Chondrocyte (in vitro differentiated cells): Measurements from ENCODE around the gene HPGD. TPM values are rescaled to one million over a fixed set of nuclear protein-coding genes. Genes with fewer than 3 reads are reported as not detected.

Experiments
- DNase-seq: peaks from one replicate; pipeline ENCODE4 v3.0.0; 2021; ENCODE audit warnings: mixed read lengths, low spot score
- H3K27ac Mint-ChIP-seq: one replicate; pipeline ENCODE4 v1.8.0; 2021; ENCODE audit warnings: mild to moderate bottlenecking, moderate library complexity, mixed read lengths; ENCODE audit not compliant: unreplicated experiment
- H3K27me3 Mint-ChIP-seq: 2 replicates; pipeline ENCODE4 v1.8.0; 2021; ENCODE audit warnings: low read depth, mixed read lengths
- H3K36me3 Mint-ChIP-seq: 2 replicates; pipeline ENCODE4 v1.8.0; 2021; ENCODE audit warnings: low read depth, mixed read lengths
- H3K4me1 Mint-ChIP-seq: 2 replicates; pipeline ENCODE4 v1.8.0; 2021; ENCODE audit warnings: low read depth, mild to moderate bottlenecking, mixed read lengths
- H3K4me3 Mint-ChIP-seq: one replicate; pipeline ENCODE4 v1.8.0; 2021; ENCODE audit warnings: mild to moderate bottlenecking, moderate library complexity, mixed read lengths; ENCODE audit not compliant: unreplicated experiment
- H3K9me3 Mint-ChIP-seq: 2 replicates; pipeline ENCODE4 v1.8.0; 2021; ENCODE audit warnings: low read depth, mixed read lengths
- total RNA-seq: library from RNA; stranded (reverse); gene quantifications from 3 replicates; pipeline ENCODE4 v1.2.1, GENCODE V29; 2021
- TF ChIP-seq, protein P1 (sequence below): fragments of 200-600 bp; sonication (generic); IDR thresholded peaks from 2 replicates; pipeline ENCODE4 v1.5.0; 2021; ENCODE audit warnings: antibody characterized with exemption, mild to moderate bottlenecking, moderate library complexity

The HPGD gene
- total RNA-seq, 1 donor from 2014 or later, result not detected

DNA sequence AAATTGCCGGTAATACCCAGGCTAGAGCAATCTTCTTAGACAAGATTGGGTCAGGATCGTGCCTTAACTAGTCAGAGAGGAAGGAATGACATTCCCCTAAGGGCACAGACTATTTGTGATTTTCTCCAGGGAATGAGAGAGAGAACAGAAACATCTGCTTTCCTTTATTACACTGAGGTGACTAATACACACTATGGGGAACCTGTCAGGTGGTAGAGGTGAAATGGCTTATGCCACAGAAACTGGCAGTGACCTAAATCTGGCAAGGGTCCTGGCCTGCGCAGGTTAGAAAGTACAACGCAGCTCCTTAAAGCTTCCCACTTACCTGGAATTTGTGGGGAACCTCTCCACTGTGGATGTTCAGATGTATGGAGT is 16.6 kb upstream of the HPGD start:
- no peak for DNase-seq
- no peaks in the 10 kb centered on the region for H3K36me3 Mint-ChIP-seq
- H3K4me3 Mint-ChIP-seq, result no peak overlapping the region
- H3K27me3 Mint-ChIP-seq, result peaks cover 14% of the 10 kb centered on the region
- no peaks in the 10 kb centered on the region for H3K4me1 Mint-ChIP-seq
- H3K27ac Mint-ChIP-seq, result no peak overlapping the region
- TF ChIP-seq, protein P1, sequence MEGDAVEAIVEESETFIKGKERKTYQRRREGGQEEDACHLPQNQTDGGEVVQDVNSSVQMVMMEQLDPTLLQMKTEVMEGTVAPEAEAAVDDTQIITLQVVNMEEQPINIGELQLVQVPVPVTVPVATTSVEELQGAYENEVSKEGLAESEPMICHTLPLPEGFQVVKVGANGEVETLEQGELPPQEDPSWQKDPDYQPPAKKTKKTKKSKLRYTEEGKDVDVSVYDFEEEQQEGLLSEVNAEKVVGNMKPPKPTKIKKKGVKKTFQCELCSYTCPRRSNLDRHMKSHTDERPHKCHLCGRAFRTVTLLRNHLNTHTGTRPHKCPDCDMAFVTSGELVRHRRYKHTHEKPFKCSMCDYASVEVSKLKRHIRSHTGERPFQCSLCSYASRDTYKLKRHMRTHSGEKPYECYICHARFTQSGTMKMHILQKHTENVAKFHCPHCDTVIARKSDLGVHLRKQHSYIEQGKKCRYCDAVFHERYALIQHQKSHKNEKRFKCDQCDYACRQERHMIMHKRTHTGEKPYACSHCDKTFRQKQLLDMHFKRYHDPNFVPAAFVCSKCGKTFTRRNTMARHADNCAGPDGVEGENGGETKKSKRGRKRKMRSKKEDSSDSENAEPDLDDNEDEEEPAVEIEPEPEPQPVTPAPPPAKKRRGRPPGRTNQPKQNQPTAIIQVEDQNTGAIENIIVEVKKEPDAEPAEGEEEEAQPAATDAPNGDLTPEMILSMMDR, result no peak
- peaks cover 12% of the 10 kb centered on the region for H3K9me3 Mint-ChIP-seq

- no peak overlapping the region for H3K27ac Mint-ChIP-seq
These were observed 16.0 kb upstream of the HPGD start for GRCh38 chr4:174538123-174538875.

DNA sequence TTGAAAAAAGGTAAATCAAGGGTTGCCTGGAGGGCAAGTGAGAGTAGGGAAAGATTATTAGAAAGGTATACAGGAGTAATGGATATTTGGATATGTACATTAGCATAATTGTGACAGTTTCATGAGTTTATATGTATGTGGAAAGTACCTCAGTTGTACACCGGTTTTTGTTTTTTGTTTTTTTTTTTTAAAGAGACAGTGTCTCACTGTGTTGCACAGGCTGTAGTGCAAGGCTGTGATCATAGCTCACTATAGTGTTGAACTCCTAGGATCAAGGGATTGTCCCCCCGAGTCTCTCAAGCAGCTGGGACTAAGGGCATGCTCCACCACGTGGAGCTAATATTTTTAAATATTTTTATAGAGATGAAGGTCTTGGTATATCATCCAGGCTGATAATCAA is 15.3 kb upstream of the HPGD start:
- Mint-ChIP-seq H3K36me3 (no peaks in the 10 kb centered on the region), H3K27me3 (peaks cover 18% of the 10 kb centered on the region), H3K4me3 (no peak overlapping the region), H3K9me3 (peaks cover 3% of the 10 kb centered on the region), H3K27ac (no peak overlapping the region), H3K4me1 (no peaks in the 10 kb centered on the region)
- no peak for DNase-seq
- TF ChIP-seq, protein P1, result no peak

More at GRCh38 chr4:174538123-174538875, 16.0 kb upstream of the HPGD start:
- Mint-ChIP-seq H3K4me3 (no peak overlapping the region), H3K4me1 (no peaks in the 10 kb centered on the region), H3K36me3 (no peaks in the 10 kb centered on the region), H3K9me3 (peaks cover 8% of the 10 kb centered on the region), H3K27me3 (peaks cover 17% of the 10 kb centered on the region)
- TF ChIP-seq, protein P1, result no peak
- no peak for DNase-seq

DNA sequence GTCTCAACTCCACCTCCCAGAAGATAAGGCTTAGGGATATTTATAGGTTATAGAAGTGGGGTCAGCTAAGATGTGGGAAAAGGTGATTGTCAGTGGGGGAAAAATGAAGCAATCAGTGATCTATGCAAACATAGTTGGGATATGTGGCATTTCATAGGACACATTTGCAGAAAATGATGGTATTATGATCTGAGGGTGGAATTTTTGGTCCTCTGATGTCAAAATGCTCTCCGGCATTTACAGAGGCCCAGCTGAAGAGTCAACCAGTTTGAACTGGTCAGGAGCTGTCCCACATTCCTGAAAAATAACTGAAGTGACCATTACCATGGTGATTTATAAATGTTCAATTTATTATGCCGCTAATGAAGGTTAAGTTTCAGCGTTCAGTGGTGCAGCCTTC is 12.2 kb upstream of the HPGD start:
- Mint-ChIP-seq H3K4me3 (no peak overlapping the region), H3K27ac (no peak overlapping the region), H3K27me3 (peaks cover 32% of the 10 kb centered on the region), H3K36me3 (no peaks in the 10 kb centered on the region), H3K9me3 (no peaks in the 10 kb centered on the region), H3K4me1 (no peaks in the 10 kb centered on the region)
- TF ChIP-seq, protein P1, result no peak
- no peak for DNase-seq

DNA sequence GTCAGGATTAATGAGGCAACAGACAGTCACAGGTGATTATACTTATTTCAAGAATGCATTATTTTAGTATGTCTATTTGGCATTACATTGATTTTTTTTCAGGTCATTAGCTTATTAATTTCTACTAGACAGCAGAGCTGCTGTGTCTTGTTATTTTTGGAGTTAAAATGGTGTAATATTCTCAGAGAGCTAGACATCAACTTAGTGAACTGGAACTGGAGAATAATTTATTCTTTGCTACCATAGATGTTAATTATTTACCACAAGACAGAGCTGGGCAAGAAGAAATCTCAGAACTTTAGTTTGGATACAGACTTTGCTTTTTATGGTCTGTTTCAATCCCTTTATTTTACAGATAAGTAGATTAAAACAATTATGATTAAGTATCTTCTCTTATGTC is 10.2 kb upstream of the HPGD start:
- Mint-ChIP-seq H3K36me3 (no peaks in the 10 kb centered on the region), H3K4me1 (no peaks in the 10 kb centered on the region), H3K4me3 (no peak overlapping the region), H3K27me3 (peaks cover 40% of the 10 kb centered on the region), H3K9me3 (no peaks in the 10 kb centered on the region), H3K27ac (no peak overlapping the region)
- TF ChIP-seq, protein P1, result no peak
- no peak for DNase-seq
